Mesendoderm (in vitro differentiated cells): ENCODE results near the gene AGTPBP1.

Experiments
- DNase-seq: peaks from one replicate; pipeline ENCODE4 v3.0.0; 2013
- H2AK5ac ChIP-seq: 2 replicates; pipeline ENCODE4 v1.6.1; 2013; ENCODE audit warnings: low read length, inconsistent platforms
- H2BK120ac ChIP-seq: 2 replicates; pipeline ENCODE4 v1.6.1; 2013; ENCODE audit warnings: low read depth, mild to moderate bottlenecking, low read length, moderate library complexity, mixed read lengths
- H2BK15ac ChIP-seq: replicated peaks from 2 replicates; pipeline ENCODE4 v1.6.1; 2013; ENCODE audit warnings: low read depth, mild to moderate bottlenecking, moderate library complexity
- H2BK5ac ChIP-seq: 2 replicates; pipeline ENCODE4 v1.6.1; 2013; ENCODE audit warnings: low read length, inconsistent platforms
- H3K18ac ChIP-seq: 2 replicates; pipeline ENCODE4 v1.6.1; 2013; ENCODE audit warnings: mild to moderate bottlenecking, low read length, mixed read lengths
- H3K23ac ChIP-seq: one replicate; pipeline ENCODE4 v1.6.1; 2013; ENCODE audit warnings: low read length
- H3K27ac ChIP-seq: 2 replicates; pipeline ENCODE4 v1.5.1; 2013; ENCODE audit warnings: low read depth, mild to moderate bottlenecking, inconsistent platforms, low read length, moderate library complexity
- H3K27me3 ChIP-seq: 2 replicates; pipeline ENCODE4 v1.6.1; 2013; ENCODE audit warnings: low read length, control low read depth, mild to moderate bottlenecking, inconsistent platforms; ENCODE audit not compliant: insufficient read depth, poor library complexity
- H3K36me3 ChIP-seq: 2 replicates; pipeline ENCODE4 v1.6.1; 2013; ENCODE audit warnings: low read length, inconsistent platforms; ENCODE audit not compliant: control insufficient read depth, insufficient read depth
- H3K4ac ChIP-seq: one replicate; pipeline ENCODE4 v1.6.1; 2013; ENCODE audit warnings: low read depth, mild to moderate bottlenecking, low read length, moderate library complexity
- H3K4me1 ChIP-seq: 2 replicates; pipeline ENCODE4 v1.6.1; 2013; ENCODE audit warnings: low read depth, low read length, inconsistent platforms; ENCODE audit not compliant: control insufficient read depth
- H3K4me2 ChIP-seq: 2 replicates; pipeline ENCODE4 v1.6.1; 2013; ENCODE audit warnings: low read length
- H3K4me3 ChIP-seq: 2 replicates; pipeline ENCODE4 v1.5.1; 2013; ENCODE audit warnings: mild to moderate bottlenecking, low read length
- H3K56ac ChIP-seq: one replicate; pipeline ENCODE4 v1.6.1; 2013; ENCODE audit warnings: low read length
- H3K79me1 ChIP-seq: 2 replicates; pipeline ENCODE4 v1.6.1; 2013; ENCODE audit warnings: low read length, inconsistent platforms
- H3K79me2 ChIP-seq: 2 replicates; pipeline ENCODE4 v1.6.1; 2013; ENCODE audit warnings: mild to moderate bottlenecking, low read length; ENCODE audit not compliant: control insufficient read depth, insufficient read depth
- H3K9ac ChIP-seq: 2 replicates; pipeline ENCODE4 v1.6.1; 2013; ENCODE audit warnings: low read length, inconsistent platforms
- H4K5ac ChIP-seq: one replicate; pipeline ENCODE4 v1.6.1; 2013; ENCODE audit warnings: low read length
- H4K8ac ChIP-seq: one replicate; pipeline ENCODE4 v1.6.1; 2013; ENCODE audit warnings: low read depth, mild to moderate bottlenecking, control low read depth, low read length, moderate library complexity
- WGBS: extraction: QIAGEN DNeasy Blood & Tissue Kit; methylation state at CpG from one replicate; pipeline ENCODE4 v1.1.7; 2013; ENCODE audit warnings: low lambda C conversion rate, missing lambda C conversion rate; ENCODE audit not compliant: insufficient coverage; ENCODE audit errors: extremely low coverage; 5-methylcytosine and 5-hydroxymethylcytosine counted together

Gene AGTPBP1

DNA sequence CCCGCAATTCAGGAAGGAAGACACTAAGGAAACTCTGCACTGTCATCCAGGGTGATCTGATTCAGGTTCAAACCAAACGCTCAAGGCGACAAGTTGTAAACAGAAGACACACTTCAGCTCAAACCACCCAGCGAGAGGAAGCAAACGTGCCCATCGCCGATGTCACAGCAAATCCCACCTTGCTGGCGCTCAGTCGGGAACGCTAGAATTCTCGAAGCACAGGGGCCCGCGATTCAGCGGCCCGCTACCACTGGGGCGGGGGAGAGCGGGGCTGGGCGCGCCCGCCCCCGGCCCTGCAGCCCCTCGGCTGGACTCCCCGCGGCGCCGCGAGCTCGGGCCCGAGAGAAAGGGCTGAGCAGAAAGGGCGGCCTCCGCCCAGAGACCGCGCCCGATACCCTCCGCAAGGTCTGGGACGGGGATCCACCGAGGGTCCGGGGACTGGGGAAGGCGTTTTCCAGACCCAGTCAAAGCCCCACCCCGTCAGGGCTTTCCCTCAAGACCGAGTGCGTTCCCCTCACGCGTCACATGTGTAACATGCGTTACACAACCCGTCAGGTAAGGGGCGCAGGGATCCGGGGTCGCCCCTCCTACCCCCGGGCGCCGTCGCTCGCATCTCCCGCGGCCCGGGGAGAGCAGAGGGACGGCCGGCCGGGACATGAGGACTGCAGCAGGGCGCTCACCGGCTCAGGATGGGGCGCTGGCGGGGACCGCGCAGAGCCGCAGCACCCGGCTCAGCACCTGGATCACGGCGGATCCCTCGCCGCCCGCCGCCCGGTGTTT lies 469 bp downstream of the AGTPBP1 start:
- no peak overlapping the region for H2BK15ac ChIP-seq
- H4K5ac ChIP-seq, result no peak overlapping the region
- no peaks in the 10 kb centered on the region for H3K27me3 ChIP-seq
- peak overlapping the region; percentile 35 for H3K18ac ChIP-seq
- H3K79me2 ChIP-seq, result peaks cover 23% of the 10 kb centered on the region
- H3K4me2 ChIP-seq, result peak overlapping the region; percentile 85
- H2BK5ac ChIP-seq, result no peak overlapping the region
- H3K4me1 ChIP-seq, result no peaks in the 10 kb centered on the region
- H3K27ac ChIP-seq, result peak overlapping the region; percentile 53
- peak overlapping the region; percentile 47 for H3K4me3 ChIP-seq
- WGBS, result no CpG with 5 or more reads among the region's 75 CpGs
- no peak overlapping the region for H3K23ac ChIP-seq
- H2BK120ac ChIP-seq, result no peak overlapping the region
- peak overlapping the region; percentile 79 for H3K56ac ChIP-seq
- H2AK5ac ChIP-seq, result no peak overlapping the region
- H4K8ac ChIP-seq, result no peak overlapping the region
- peaks cover 2% of the 10 kb centered on the region for H3K79me1 ChIP-seq
- DNase-seq, result peak; percentile 80
- H3K4ac ChIP-seq, result no peak overlapping the region
- no peaks in the 10 kb centered on the region for H3K36me3 ChIP-seq
- peak overlapping the region; percentile 69 for H3K9ac ChIP-seq

DNA sequence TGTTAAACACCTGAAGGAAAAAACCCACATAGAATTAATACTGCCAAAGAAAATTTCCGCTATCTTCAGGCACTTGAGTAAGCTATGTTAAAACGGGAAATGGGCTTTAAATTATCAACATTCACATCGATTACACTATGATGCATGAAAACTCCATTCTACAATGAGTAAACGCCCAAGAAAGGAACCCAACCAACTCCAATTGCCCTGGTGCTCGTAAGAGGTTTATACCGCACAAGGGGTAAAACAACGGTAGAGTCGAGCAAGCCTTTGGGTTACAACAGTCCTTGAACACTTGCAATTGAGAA lies 1.0 kb downstream of the AGTPBP1 start:
- H3K9ac ChIP-seq, result peak overlapping the region; percentile 69
- no peak overlapping the region for H2BK120ac ChIP-seq
- peak overlapping the region; percentile 47 for H3K4me3 ChIP-seq
- no peak for DNase-seq
- no peak overlapping the region for H4K5ac ChIP-seq
- peak overlapping the region; percentile 79 for H3K56ac ChIP-seq
- no peak overlapping the region for H3K27ac ChIP-seq
- H3K79me2 ChIP-seq, result peaks cover 25% of the 10 kb centered on the region
- no CpG with 5 or more reads among the region's 8 CpGs for WGBS
- H3K4me2 ChIP-seq, result peak overlapping the region; percentile 85
- no peak overlapping the region for H2BK5ac ChIP-seq
- H3K36me3 ChIP-seq, result no peaks in the 10 kb centered on the region
- H3K4me1 ChIP-seq, result no peaks in the 10 kb centered on the region
- no peak overlapping the region for H3K18ac ChIP-seq
- no peaks in the 10 kb centered on the region for H3K27me3 ChIP-seq
- H4K8ac ChIP-seq, result no peak overlapping the region
- H2BK15ac ChIP-seq, result no peak overlapping the region
- H2AK5ac ChIP-seq, result no peak overlapping the region
- peaks cover 2% of the 10 kb centered on the region for H3K79me1 ChIP-seq
- H3K23ac ChIP-seq, result no peak overlapping the region
- H3K4ac ChIP-seq, result no peak overlapping the region

DNA sequence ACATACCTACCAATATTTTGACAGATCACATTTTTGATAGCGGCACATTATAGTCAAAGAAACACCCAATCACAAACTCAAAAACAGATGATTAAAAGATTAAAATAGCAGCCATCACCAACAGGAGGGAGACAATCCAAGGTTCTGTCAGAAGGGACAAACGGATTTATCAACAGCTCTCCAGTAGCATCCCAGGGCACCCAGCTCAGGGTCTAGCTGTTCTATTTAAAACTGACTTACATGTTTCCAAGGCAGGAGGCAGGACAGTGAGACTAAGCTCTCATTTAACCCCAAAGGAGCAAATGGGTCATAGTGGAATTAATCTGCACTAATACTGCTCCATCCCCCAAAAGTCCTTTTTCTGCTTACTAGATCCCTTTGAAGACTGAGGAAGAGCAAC lies 3.2 kb downstream of the AGTPBP1 start:
- no CpG with 5 or more reads among the region's 2 CpGs for WGBS
- Histone ChIP-seq H3K36me3 (no peaks in the 10 kb centered on the region), H3K79me2 (peaks cover 36% of the 10 kb centered on the region), H3K4me1 (no peaks in the 10 kb centered on the region), H3K27ac (no peak overlapping the region), H3K9ac (no peak overlapping the region), H3K4me3 (no peak overlapping the region), H4K8ac (no peak overlapping the region), H2BK5ac (no peak overlapping the region), H2BK120ac (no peak overlapping the region), H2BK15ac (no peak overlapping the region), H2AK5ac (no peak overlapping the region), H3K27me3 (no peaks in the 10 kb centered on the region), H3K56ac (no peak overlapping the region), H3K79me1 (peaks cover 2% of the 10 kb centered on the region), H3K4me2 (no peak overlapping the region), H3K23ac (no peak overlapping the region), H3K4ac (no peak overlapping the region), H4K5ac (no peak overlapping the region), H3K18ac (no peak overlapping the region)
- no peak for DNase-seq

DNA sequence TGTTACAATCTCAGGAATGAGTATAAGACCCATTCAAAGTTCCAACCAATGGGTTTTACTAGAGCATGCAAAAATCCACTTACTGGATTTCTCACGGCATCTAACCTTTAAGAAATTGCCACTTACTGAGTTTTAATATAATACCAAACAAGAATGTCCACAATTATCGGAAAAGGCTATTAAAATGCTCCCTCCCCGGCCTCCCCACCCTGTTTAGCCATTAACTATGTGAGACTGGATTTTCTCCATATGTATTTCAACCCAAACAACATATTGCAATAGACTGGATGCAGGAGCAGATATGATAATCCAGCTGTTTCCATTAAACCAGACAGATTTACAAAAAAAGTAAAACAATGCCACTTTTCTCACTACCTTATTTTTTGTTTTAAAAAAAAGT lies 4.1 kb downstream of the AGTPBP1 start:
- Histone ChIP-seq H2AK5ac (no peak overlapping the region), H3K23ac (no peak overlapping the region), H3K4me2 (no peak overlapping the region), H3K27ac (no peak overlapping the region), H3K36me3 (no peaks in the 10 kb centered on the region), H3K9ac (no peak overlapping the region), H3K27me3 (no peaks in the 10 kb centered on the region), H3K18ac (no peak overlapping the region), H3K56ac (no peak overlapping the region), H4K5ac (no peak overlapping the region), H4K8ac (no peak overlapping the region), H2BK15ac (no peak overlapping the region), H3K4ac (no peak overlapping the region), H3K4me1 (no peaks in the 10 kb centered on the region), H3K79me2 (peaks cover 36% of the 10 kb centered on the region), H3K4me3 (no peak overlapping the region), H2BK5ac (no peak overlapping the region), H3K79me1 (peaks cover 2% of the 10 kb centered on the region), H2BK120ac (no peak overlapping the region)
- DNase-seq, result no peak
- WGBS, result no CpG with 5 or more reads among the region's 3 CpGs

DNA sequence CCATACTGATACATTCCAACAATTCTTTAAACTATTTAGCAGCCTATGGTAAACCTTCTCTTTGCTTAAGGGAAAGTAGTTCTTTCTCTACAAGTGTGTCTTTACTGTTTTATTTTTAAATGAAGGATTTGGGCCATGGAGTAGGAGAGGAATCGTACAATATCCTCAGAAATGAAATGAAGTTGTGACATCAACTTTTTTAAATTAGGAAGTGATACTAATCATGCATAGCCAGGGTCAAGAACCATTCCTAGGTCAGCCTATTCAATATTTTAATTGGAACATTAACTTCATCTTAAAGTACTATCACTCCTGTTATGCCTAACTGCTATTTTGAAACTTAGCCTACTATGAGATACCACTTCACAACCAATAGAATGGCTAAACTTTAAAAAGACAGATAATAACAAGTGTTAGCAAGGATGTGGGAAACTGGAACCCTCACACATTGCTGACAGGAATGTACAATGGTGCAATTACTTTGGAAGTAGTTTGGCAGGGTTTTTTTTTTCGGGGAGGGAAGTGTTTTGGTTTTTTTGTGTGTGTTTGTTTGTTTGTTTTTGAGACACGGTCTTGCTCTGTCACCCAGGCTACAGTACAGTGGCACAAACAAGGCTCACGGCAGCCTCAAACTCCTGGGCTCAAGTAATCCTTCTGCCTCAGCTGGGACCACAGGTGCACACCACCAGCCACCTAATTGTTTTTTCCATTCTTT lies 10.7 kb downstream of the AGTPBP1 start:
- 100% methylated on average over 1 of the region's 4 CpGs for WGBS

More for the DNA sequence above, 10.7 kb downstream of the AGTPBP1 start:
- H3K18ac ChIP-seq, result no peak overlapping the region
- no peak overlapping the region for H3K23ac ChIP-seq
- H3K79me2 ChIP-seq, result peaks cover 27% of the 10 kb centered on the region
- H3K4me3 ChIP-seq, result no peak overlapping the region
- DNase-seq, result no peak
- H3K36me3 ChIP-seq, result no peaks in the 10 kb centered on the region
- H2AK5ac ChIP-seq, result no peak overlapping the region
- no peak overlapping the region for H2BK5ac ChIP-seq
- H3K27ac ChIP-seq, result no peak overlapping the region
- no peak overlapping the region for H4K8ac ChIP-seq
- H3K4ac ChIP-seq, result no peak overlapping the region
- H4K5ac ChIP-seq, result no peak overlapping the region
- no peaks in the 10 kb centered on the region for H3K4me1 ChIP-seq
- peaks cover 6% of the 10 kb centered on the region for H3K79me1 ChIP-seq
- H3K9ac ChIP-seq, result no peak overlapping the region
- H2BK15ac ChIP-seq, result no peak overlapping the region
- no peak overlapping the region for H2BK120ac ChIP-seq
- no peaks in the 10 kb centered on the region for H3K27me3 ChIP-seq
- no peak overlapping the region for H3K4me2 ChIP-seq
- no peak overlapping the region for H3K56ac ChIP-seq
